Thyroid gland (tissue), 4 donors: Measurements from ENCODE around the gene TBC1D8.

Experiments used
- POLR2A ChIP-seq, 2 donors: fragments of 450-650 bp; IDR thresholded peaks; one replicate each; pipeline ENCODE4 v1.6.1; 2017; ENCODE audit warnings: antibody characterized with exemption in 2 of 2, mild to moderate bottlenecking in 2 of 2, moderate library complexity in 1 of 2
- TF ChIP-seq, protein P1 (sequence below), 6 experiments: fragments of 200-600 bp in 3 of 6; fragments of 450-650 bp in 3 of 6; sonication (generic) in 3 of 6; IDR thresholded peaks; one replicate each; pipeline ENCODE4 v1.5.1; 2016 to 2019; ENCODE audit warnings: antibody characterized with exemption in 6 of 6, mild to moderate bottlenecking in 2 of 6, inconsistent platforms in 1 of 6, moderate library complexity in 1 of 6

DNA sequence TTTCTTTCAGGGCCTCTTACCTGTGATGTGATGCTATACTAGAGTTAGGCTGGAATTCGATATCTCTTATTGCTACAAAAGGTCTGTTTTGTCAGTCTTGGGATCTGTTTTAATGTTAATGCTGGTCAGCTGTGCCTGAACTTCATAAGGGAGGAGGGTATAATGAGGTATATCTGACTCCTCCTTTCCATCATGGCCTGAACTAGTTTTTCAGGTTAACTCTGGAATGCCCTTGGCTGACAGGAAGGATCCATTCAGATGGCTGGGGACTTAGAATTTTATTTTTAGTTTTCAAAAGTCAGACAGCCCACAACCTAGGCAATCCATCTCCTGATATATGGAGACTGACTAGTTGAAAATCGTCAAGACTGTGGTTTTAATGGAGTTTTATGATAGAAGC is 35.9 kb upstream of the TBC1D8 start:
- TF ChIP-seq, protein P1, sequence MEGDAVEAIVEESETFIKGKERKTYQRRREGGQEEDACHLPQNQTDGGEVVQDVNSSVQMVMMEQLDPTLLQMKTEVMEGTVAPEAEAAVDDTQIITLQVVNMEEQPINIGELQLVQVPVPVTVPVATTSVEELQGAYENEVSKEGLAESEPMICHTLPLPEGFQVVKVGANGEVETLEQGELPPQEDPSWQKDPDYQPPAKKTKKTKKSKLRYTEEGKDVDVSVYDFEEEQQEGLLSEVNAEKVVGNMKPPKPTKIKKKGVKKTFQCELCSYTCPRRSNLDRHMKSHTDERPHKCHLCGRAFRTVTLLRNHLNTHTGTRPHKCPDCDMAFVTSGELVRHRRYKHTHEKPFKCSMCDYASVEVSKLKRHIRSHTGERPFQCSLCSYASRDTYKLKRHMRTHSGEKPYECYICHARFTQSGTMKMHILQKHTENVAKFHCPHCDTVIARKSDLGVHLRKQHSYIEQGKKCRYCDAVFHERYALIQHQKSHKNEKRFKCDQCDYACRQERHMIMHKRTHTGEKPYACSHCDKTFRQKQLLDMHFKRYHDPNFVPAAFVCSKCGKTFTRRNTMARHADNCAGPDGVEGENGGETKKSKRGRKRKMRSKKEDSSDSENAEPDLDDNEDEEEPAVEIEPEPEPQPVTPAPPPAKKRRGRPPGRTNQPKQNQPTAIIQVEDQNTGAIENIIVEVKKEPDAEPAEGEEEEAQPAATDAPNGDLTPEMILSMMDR (IDR thresholded peaks at IDR 0.05), result no peak
- no peak for TF ChIP-seq POLR2A (IDR thresholded peaks at IDR 0.05)
